ENCODE results near the gene BDH1. TPM values are rescaled to one million over a fixed set of nuclear protein-coding genes. Genes with fewer than 3 reads are reported as not detected.
"Not testable (repeated sequence)": the region's sequence is repeated elsewhere in the genome, so short reads cannot be mapped to it uniquely, and the experiment has no call there.

Gene BDH1, protein sequence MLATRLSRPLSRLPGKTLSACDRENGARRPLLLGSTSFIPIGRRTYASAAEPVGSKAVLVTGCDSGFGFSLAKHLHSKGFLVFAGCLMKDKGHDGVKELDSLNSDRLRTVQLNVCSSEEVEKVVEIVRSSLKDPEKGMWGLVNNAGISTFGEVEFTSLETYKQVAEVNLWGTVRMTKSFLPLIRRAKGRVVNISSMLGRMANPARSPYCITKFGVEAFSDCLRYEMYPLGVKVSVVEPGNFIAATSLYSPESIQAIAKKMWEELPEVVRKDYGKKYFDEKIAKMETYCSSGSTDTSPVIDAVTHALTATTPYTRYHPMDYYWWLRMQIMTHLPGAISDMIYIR
- 2.8 and 6.6 TPM in 2 replicates for total RNA-seq (2012; rRNA removed)

DNA sequence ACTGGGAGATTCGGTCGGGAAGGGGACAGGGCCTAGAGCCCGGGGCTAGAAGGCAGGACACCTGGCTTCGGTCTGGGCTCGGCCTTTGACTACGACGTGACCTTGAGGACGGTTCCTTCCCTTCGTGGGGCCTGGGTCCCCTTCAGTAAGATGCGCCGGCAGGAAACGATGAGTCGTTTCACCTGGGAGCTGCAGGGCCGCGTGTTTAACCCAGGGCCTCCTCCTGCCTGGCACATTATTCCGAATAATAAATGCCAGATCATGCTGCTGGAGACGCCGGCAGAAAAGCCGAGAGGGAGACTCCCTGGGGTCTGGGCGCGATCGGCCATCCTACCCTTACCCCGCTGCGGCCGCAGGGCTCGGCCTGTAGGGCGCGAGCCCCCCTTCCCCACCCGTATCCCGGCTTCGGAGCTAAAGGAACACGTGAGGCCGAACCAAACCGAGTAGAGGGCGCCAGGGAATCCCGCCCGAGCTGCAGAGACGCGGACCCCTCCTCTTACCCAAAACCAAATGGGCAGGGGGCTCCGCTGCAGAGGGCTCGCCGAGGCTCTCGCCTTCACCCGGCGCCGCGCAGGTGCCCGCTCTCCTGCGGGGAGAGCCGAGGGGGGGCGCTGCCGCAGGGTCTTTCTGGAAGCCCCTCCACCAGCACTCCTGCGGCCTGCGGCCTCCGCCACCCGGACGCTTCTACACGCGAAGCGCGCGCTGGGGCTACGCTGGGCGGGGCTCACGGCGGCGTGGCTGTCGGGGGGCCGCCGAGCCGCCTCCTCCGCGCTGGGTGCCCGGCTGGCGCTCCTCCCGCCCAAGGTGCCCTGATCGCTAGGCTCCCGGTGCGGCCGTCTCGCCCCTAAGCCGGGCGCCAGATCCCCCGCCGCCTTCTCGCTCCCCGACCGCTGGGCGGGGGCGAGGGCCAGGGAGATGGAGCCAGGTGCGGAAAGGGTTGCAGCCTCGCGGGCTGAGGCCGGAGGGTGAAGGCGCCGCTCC lies at the start of gene BDH1:
Gene BDH1 (minus strand): TSS at position 688 of the 981 bp plus-strand sequence. CDS start 9,525 bp downstream, outside the sequence.
- Histone ChIP-seq H3K36me3 (ENCODE audit: insufficient read depth, low read length) (no peaks in the 10 kb centered on the region), H3K4me3 (ENCODE audit: low read length) (peak within 1 kb of the TSS; percentile 92), H3K9ac (ENCODE audit: low read depth, low read length) (peak within 1 kb of the TSS; percentile 75), H3K9me3 (replicated peaks; ENCODE audit: low read length) (no peaks in the 10 kb centered on the region), H3K4me1 (ENCODE audit: control insufficient read depth, insufficient read depth, low read length) (peaks cover 19% of the 10 kb centered on the region), H3K4me2 (ENCODE audit: low read length) (peak within 1 kb of the TSS; percentile 99), H3K27me3 (ENCODE audit: control insufficient read depth, insufficient read depth, low read length) (peaks cover 44% of the 10 kb centered on the region)

DNA sequence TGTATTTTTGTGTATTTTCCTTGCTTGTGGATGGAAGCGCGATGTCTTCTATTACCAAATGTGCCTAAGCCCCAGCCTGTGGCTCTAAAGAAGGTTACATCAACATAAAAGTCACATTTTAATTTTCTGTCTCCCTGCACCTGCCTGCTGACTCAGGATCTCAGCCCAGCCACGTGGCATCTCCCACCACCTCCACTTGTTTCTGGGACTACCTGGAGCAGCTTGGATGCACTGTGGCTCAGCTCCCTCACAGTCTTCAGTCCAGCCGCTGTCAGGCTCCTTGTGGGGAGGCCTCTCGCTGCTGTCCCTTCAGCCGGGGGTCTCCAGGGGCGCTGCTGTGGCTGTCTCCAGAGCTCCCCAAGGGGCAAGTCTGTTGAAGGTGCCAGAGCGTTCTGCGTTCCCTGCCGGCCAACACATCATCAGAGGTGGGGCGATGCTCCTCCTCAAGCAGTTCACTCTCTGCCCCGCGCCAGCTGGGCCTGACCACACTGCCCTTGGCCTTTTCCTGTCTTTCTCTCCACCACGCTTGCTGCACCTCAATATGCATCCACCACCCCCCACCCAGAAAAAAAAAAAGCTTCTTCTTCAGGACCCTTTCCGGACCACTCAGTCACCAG lies 47.7 kb upstream of the BDH1 start:
- H3K9me3 ChIP-seq (replicated peaks; ENCODE audit: low read length), result no peaks in the 10 kb centered on the region
- H3K4me3 ChIP-seq (ENCODE audit: low read length), result no peak overlapping the region
- H3K4me2 ChIP-seq (ENCODE audit: low read length), result no peak overlapping the region
- peaks cover 13% of the 10 kb centered on the region for H3K36me3 ChIP-seq (ENCODE audit: insufficient read depth, low read length)
- peaks cover 4% of the 10 kb centered on the region for H3K4me1 ChIP-seq (ENCODE audit: control insufficient read depth, insufficient read depth, low read length)
- no peak overlapping the region for H3K9ac ChIP-seq (ENCODE audit: low read depth, low read length)
- H3K27me3 ChIP-seq (ENCODE audit: control insufficient read depth, insufficient read depth, low read length), result no peaks in the 10 kb centered on the region

DNA sequence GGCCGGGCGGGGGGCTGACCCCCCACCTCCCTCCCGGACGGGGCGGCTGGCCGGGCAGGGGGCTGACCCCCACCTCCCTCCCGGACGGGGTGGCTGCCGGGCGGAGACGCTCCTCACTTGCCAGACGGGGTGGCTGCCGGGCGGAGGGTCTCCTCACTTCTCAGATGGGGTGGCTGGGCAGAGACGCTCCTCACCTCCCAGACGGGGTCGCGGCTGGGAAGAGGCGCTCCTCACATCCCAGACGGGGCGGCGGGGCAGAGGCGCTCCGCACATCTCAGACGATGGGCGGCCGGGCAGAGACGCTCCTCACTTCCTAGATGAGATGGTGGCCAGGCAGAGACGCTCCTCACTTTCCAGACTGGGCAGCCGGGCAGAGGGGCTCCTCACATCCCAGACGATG lies 46.6 kb upstream of the BDH1 start:
- not testable (repeated sequence) for H3K4me1 ChIP-seq (ENCODE audit: control insufficient read depth, insufficient read depth, low read length); H3K9ac ChIP-seq (ENCODE audit: low read depth, low read length); H3K9me3 ChIP-seq (replicated peaks; ENCODE audit: low read length); H3K27me3 ChIP-seq (ENCODE audit: control insufficient read depth, insufficient read depth, low read length); H3K4me2 ChIP-seq (ENCODE audit: low read length); H3K4me3 ChIP-seq (ENCODE audit: low read length); H3K36me3 ChIP-seq (ENCODE audit: insufficient read depth, low read length)

DNA sequence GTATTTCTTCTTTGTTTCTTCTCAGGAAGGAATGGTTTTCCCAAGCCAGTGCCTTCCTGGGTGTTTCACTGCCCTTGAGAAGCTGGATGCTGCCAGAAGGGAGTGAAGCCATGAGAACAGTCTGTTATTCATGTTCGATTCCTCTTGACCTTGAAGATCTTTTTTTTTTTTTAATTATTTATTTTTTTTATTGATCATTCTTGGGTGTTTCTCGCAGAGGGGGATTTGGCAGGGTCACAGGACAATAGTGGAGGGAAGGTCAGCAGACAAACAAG lies 45.7 kb upstream of the BDH1 start:
- not testable (repeated sequence) for H3K9me3 ChIP-seq (replicated peaks; ENCODE audit: low read length); H3K4me3 ChIP-seq (ENCODE audit: low read length); H3K9ac ChIP-seq (ENCODE audit: low read depth, low read length); H3K27me3 ChIP-seq (ENCODE audit: control insufficient read depth, insufficient read depth, low read length); H3K4me2 ChIP-seq (ENCODE audit: low read length); H3K4me1 ChIP-seq (ENCODE audit: control insufficient read depth, insufficient read depth, low read length); H3K36me3 ChIP-seq (ENCODE audit: insufficient read depth, low read length)

DNA sequence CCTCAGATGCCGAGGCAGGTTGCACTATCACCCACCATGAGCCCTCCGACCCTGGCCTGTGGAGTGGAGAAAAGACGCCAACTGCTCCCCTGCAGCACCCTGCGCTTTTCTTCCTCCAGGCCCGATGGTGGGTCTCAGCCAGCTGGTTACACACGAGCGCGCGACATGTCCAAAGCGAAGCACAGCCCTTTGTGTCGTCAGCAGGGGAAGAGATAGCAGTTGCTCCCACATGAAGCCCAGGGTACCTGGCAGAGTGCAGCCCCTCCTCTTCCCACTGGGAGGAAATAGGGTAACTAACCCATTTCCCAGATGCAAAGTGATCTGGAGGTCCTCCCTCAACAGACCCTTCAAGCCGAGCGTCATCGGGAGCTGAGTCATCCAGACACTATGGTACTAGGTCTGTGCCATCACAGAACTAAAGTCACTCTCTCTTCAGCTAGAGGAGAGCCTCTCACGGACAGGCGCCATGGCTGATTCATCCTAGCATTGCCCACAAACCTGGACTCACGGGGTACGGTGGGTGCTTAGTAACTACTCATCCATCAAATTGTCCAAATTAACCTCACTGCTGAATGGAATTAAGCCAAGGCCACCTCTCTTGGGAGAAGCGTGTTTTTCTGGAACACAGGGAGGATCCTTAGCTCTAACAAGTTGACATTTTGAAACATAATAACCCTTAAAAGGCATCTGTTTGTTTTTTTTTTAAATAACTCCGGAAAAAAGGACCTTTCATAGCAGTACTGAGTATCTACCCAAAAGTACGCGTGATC lies 45.2 kb upstream of the BDH1 start:
- H3K36me3 ChIP-seq (ENCODE audit: insufficient read depth, low read length), result no peaks in the 10 kb centered on the region
- H3K27me3 ChIP-seq (ENCODE audit: control insufficient read depth, insufficient read depth, low read length), result no peaks in the 10 kb centered on the region
- peaks cover 4% of the 10 kb centered on the region for H3K4me1 ChIP-seq (ENCODE audit: control insufficient read depth, insufficient read depth, low read length)
- H3K9ac ChIP-seq (ENCODE audit: low read depth, low read length), result no peak overlapping the region
- H3K4me3 ChIP-seq (ENCODE audit: low read length), result no peak overlapping the region
- no peak overlapping the region for H3K4me2 ChIP-seq (ENCODE audit: low read length)
- H3K9me3 ChIP-seq (replicated peaks; ENCODE audit: low read length), result no peaks in the 10 kb centered on the region

DNA sequence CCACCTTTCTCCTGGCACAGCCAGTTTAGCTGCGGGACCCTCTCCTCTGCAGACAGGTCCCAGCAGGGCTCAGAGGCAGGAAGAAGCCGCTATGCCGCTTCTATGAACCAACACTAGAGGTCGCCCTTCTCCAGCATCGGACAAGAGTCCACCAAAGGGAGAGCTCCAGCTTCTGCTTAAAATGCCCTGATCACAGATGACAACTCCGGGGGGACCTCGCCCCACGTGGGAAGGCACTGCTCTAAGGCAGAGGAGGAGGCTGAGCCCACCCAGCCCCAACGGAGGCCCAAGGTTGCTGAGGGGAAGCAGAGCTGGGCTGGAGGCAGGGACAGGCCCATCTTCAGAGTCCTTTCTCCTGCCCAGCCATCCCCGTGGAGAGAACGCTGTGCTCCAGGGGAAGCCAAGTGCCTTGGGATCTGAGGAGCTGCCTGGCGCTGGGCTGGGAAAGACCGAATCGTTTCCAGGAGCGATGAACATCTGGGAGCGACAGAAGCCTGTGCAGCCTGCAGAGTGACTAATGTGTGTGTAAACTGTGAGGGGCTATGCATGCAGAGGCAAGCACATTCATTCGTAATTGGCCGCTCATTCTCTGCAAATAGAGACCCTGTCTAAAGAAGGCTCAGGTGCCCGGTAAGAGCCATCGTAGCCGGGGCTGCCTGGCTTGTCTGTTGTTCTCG lies 43.5 kb upstream of the BDH1 start:
- Histone ChIP-seq H3K4me1 (ENCODE audit: control insufficient read depth, insufficient read depth, low read length) (peaks cover 4% of the 10 kb centered on the region), H3K4me2 (ENCODE audit: low read length) (peak overlapping the region; percentile 78), H3K27me3 (ENCODE audit: control insufficient read depth, insufficient read depth, low read length) (peaks cover 9% of the 10 kb centered on the region), H3K36me3 (ENCODE audit: insufficient read depth, low read length) (no peaks in the 10 kb centered on the region), H3K9me3 (replicated peaks; ENCODE audit: low read length) (no peaks in the 10 kb centered on the region), H3K9ac (ENCODE audit: low read depth, low read length) (peak overlapping the region; percentile 24), H3K4me3 (ENCODE audit: low read length) (peak overlapping the region; percentile 57)

DNA sequence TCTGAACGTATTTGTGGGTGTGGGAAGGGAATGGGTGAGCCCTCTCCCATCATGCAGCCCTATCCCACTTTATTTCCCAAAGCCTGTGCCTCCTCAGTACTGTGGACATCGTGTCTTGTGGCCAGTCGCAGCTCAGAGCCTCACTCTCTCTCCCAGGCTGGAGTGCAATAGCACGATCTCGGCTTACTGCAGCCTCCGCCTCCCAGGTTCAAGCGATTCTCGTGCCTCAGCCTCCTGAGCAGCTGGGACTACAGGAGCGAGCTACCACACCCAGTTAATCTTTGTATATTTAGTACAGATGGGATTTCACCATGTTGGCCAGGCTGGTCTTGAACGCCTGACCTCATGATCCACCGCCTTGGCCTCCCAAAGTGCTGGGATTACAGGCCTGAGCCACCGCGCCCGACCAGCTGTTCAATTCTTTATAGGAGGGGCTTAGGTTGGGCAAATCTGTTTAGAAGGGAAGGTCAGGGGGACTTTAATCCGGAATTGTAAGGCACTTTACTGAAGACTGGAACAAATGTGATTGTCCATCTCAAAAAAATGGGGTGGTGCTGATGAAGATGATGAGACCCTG lies 42.7 kb upstream of the BDH1 start:
- H3K36me3 ChIP-seq (ENCODE audit: insufficient read depth, low read length), result no peaks in the 10 kb centered on the region
- no peak overlapping the region for H3K4me3 ChIP-seq (ENCODE audit: low read length)
- no peak overlapping the region for H3K9ac ChIP-seq (ENCODE audit: low read depth, low read length)
- peaks cover 9% of the 10 kb centered on the region for H3K27me3 ChIP-seq (ENCODE audit: control insufficient read depth, insufficient read depth, low read length)
- H3K4me2 ChIP-seq (ENCODE audit: low read length), result no peak overlapping the region
- H3K9me3 ChIP-seq (replicated peaks; ENCODE audit: low read length), result no peaks in the 10 kb centered on the region
- H3K4me1 ChIP-seq (ENCODE audit: control insufficient read depth, insufficient read depth, low read length), result peaks cover 4% of the 10 kb centered on the region

DNA sequence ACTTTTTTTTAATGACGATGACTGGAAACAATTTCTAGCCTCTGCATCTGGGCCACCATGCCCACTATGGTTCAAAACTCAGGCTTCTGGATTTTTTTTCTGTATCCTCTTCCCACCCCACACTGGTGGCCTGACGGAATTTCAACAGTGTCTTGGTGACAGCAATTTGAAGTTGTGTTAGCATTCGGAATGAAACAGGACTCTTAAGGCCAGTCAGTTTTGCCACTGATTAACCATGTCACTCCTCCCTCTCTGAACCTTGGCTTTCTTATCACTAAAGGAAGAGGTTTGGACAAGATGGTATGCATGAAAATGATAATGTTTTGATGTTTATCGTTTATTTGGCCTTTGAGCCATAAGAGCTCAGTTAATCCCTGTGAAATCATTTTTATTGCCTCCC lies 41.6 kb upstream of the BDH1 start:
- Histone ChIP-seq H3K4me3 (ENCODE audit: low read length) (no peak overlapping the region), H3K9ac (ENCODE audit: low read depth, low read length) (no peak overlapping the region), H3K4me1 (ENCODE audit: control insufficient read depth, insufficient read depth, low read length) (peaks cover 4% of the 10 kb centered on the region), H3K9me3 (replicated peaks; ENCODE audit: low read length) (no peaks in the 10 kb centered on the region), H3K27me3 (ENCODE audit: control insufficient read depth, insufficient read depth, low read length) (peaks cover 9% of the 10 kb centered on the region), H3K36me3 (ENCODE audit: insufficient read depth, low read length) (no peaks in the 10 kb centered on the region), H3K4me2 (ENCODE audit: low read length) (no peak overlapping the region)

DNA sequence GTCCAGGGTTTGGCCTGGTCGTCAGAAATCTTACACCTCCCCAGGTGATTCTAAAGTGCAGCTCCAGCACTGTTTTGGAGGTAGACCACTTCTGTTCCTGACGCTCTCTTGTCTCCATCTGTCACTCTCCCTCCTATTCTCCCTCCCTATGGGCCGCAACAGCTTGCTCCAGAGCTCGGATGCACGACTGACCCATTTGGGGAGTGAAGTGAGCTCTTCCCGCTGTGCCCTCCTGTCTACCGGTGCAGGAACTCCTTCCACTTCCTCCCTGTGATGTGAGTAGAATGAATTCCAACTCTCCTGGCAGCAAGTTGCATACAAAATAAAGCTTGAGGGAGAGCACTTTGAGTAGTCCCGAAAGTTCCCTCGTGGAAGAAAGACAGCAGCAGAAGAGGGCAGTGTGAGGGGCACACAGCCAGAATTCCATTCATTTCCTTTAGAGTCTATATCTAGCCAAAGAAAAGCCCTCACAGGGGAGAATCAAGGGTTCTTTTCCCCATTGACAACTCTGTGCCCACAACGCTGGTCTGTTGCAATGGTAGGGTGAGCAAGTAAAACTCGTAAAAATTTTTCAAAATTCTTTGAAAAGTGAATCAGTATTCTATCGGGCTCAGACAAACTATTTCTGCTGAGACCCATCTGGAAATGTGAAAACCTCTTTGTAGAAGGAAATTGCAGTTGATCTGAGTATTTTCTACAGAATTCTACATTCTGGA lies 39.9 kb upstream of the BDH1 start:
- no peak overlapping the region for H3K9ac ChIP-seq (ENCODE audit: low read depth, low read length)
- peaks cover 4% of the 10 kb centered on the region for H3K4me1 ChIP-seq (ENCODE audit: control insufficient read depth, insufficient read depth, low read length)
- H3K4me3 ChIP-seq (ENCODE audit: low read length), result no peak overlapping the region
- no peaks in the 10 kb centered on the region for H3K36me3 ChIP-seq (ENCODE audit: insufficient read depth, low read length)
- no peaks in the 10 kb centered on the region for H3K9me3 ChIP-seq (replicated peaks; ENCODE audit: low read length)
- no peak overlapping the region for H3K4me2 ChIP-seq (ENCODE audit: low read length)
- peaks cover 9% of the 10 kb centered on the region for H3K27me3 ChIP-seq (ENCODE audit: control insufficient read depth, insufficient read depth, low read length)

DNA sequence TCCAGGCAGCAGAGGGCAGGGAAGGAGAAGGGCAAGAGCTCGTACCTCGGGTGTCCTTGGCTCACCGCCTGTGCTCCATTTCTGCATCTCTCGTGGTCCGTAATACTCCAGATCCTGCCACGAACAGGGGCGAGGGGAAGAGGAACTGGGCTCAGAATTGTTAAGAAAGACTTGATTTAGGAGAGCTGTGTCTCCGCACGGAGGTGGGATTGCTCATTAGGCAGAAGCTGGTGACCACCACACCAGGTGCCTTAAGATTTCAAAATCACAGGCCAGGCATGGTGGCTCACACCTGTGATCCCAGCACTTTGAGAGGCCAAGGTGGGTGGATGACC lies 37.2 kb upstream of the BDH1 start:
- Histone ChIP-seq H3K9me3 (replicated peaks; ENCODE audit: low read length) (no peaks in the 10 kb centered on the region), H3K4me3 (ENCODE audit: low read length) (no peak overlapping the region), H3K4me2 (ENCODE audit: low read length) (no peak overlapping the region), H3K27me3 (ENCODE audit: control insufficient read depth, insufficient read depth, low read length) (peaks cover 9% of the 10 kb centered on the region), H3K9ac (ENCODE audit: low read depth, low read length) (no peak overlapping the region), H3K36me3 (ENCODE audit: insufficient read depth, low read length) (no peaks in the 10 kb centered on the region), H3K4me1 (ENCODE audit: control insufficient read depth, insufficient read depth, low read length) (no peaks in the 10 kb centered on the region)
